ENCODE measurements around the gene ABCC5.
"Not testable (repeated sequence)": the region's sequence is repeated elsewhere in the genome, so short reads cannot be mapped to it uniquely, and the experiment has no call there.

Gene ABCC5

GRCh38 chr3:184011230-184011876 lies 6.3 kb downstream of the ABCC5 start:
- Histone ChIP-seq H3K79me2 (ENCODE audit: insufficient read depth, low read length) (peaks cover 16% of the 10 kb centered on the region), H3K4me1 (ENCODE audit: insufficient read depth, low read length) (peaks cover 23% of the 10 kb centered on the region), H3K9me3 (ENCODE audit: insufficient read depth, low read length, severe bottlenecking) (no peaks in the 10 kb centered on the region), H3K4me2 (ENCODE audit: insufficient read depth, low read length) (no peak overlapping the region), H2AFZ (ENCODE audit: low read depth, low read length) (no peak overlapping the region), H3K36me3 (ENCODE audit: insufficient read depth, low read length) (peaks cover 42% of the 10 kb centered on the region), H3K27me3 (ENCODE audit: insufficient read depth, low read length, poor library complexity) (no peaks in the 10 kb centered on the region), H3K9ac (ENCODE audit: low read depth, low read length) (no peak overlapping the region), H3K27ac (ENCODE audit: low read length) (no peak overlapping the region), H3K4me3 (ENCODE audit: low read depth in 1 of 2, low read length in 2 of 2) (no peak overlapping the region), H4K20me1 (ENCODE audit: insufficient read depth, low read length) (no peaks in the 10 kb centered on the region)
- ATAC-seq (ENCODE audit: insufficient read depth, low read depth) (no peak), DNase-seq (no peak)
- TF ChIP-seq EZH2 (IDR thresholded peaks at IDR 0.05; ENCODE audit: borderline replicate concordance, low read depth, low read length, severe bottlenecking) (no peak), CTCF (IDR thresholded peaks at IDR 0.05; ENCODE audit: borderline replicate concordance, extremely low read depth, low read length, poor library complexity, severe bottlenecking) (no peak)

- Histone ChIP-seq H2AFZ (ENCODE audit: low read depth, low read length) (no peak overlapping the region), H3K9me3 (ENCODE audit: insufficient read depth, low read length, severe bottlenecking) (no peaks in the 10 kb centered on the region), H3K79me2 (ENCODE audit: insufficient read depth, low read length) (peaks cover 5% of the 10 kb centered on the region), H3K9ac (ENCODE audit: low read depth, low read length) (no peak overlapping the region), H3K4me2 (ENCODE audit: insufficient read depth, low read length) (no peak overlapping the region), H3K36me3 (ENCODE audit: insufficient read depth, low read length) (peaks cover 52% of the 10 kb centered on the region), H3K4me3 (ENCODE audit: low read depth in 1 of 2, low read length in 2 of 2) (no peak overlapping the region), H4K20me1 (ENCODE audit: insufficient read depth, low read length) (0 out of 2 replicates have a peak, but pooled peaks cover 3% of the 10 kb centered on the region), H3K27me3 (ENCODE audit: insufficient read depth, low read length, poor library complexity) (no peaks in the 10 kb centered on the region), H3K4me1 (ENCODE audit: insufficient read depth, low read length) (peaks cover 20% of the 10 kb centered on the region), H3K27ac (ENCODE audit: low read length) (no peak overlapping the region)
- TF ChIP-seq EZH2 (IDR thresholded peaks at IDR 0.05; ENCODE audit: borderline replicate concordance, low read depth, low read length, severe bottlenecking) (no peak), CTCF (IDR thresholded peaks at IDR 0.05; ENCODE audit: borderline replicate concordance, extremely low read depth, low read length, poor library complexity, severe bottlenecking) (no peak)
- ATAC-seq (ENCODE audit: insufficient read depth, low read depth) (no peak), DNase-seq (no peak)
Measured at GRCh38 chr3:184008161-184008560, 9.5 kb downstream of the ABCC5 start.

- H3K4me3 ChIP-seq (ENCODE audit: low read depth in 1 of 2, low read length in 2 of 2); H2AFZ ChIP-seq (ENCODE audit: low read depth, low read length); ATAC-seq (ENCODE audit: insufficient read depth, low read depth); DNase-seq; H3K9me3 ChIP-seq (ENCODE audit: insufficient read depth, low read length, severe bottlenecking); H3K27ac ChIP-seq (ENCODE audit: low read length); H3K4me2 ChIP-seq (ENCODE audit: insufficient read depth, low read length); H4K20me1 ChIP-seq (ENCODE audit: insufficient read depth, low read length); H3K79me2 ChIP-seq (ENCODE audit: insufficient read depth, low read length); H3K27me3 ChIP-seq (ENCODE audit: insufficient read depth, low read length, poor library complexity); H3K9ac ChIP-seq (ENCODE audit: low read depth, low read length): not testable (repeated sequence)
- H3K4me1 ChIP-seq (ENCODE audit: insufficient read depth, low read length) = peaks cover 20% of the 10 kb centered on the region
- H3K36me3 ChIP-seq (ENCODE audit: insufficient read depth, low read length) = peaks cover 46% of the 10 kb centered on the region
Measured at GRCh38 chr3:184007143-184007813, 10.4 kb downstream of the ABCC5 start.

- no peaks in the 10 kb centered on the region for H3K9me3 ChIP-seq (ENCODE audit: insufficient read depth, low read length, severe bottlenecking)
- H4K20me1 ChIP-seq (ENCODE audit: insufficient read depth, low read length) = peaks cover 6% of the 10 kb centered on the region; the same call in 1 of the 2 replicates
- no peak overlapping the region for H3K9ac ChIP-seq (ENCODE audit: low read depth, low read length)
- no peak overlapping the region for H3K4me3 ChIP-seq (ENCODE audit: low read depth in 1 of 2, low read length in 2 of 2)
- TF ChIP-seq EZH2 (IDR thresholded peaks at IDR 0.05; ENCODE audit: borderline replicate concordance, low read depth, low read length, severe bottlenecking) = no peak
- TF ChIP-seq CTCF (IDR thresholded peaks at IDR 0.05; ENCODE audit: borderline replicate concordance, extremely low read depth, low read length, poor library complexity, severe bottlenecking) = no peak
- peaks cover 35% of the 10 kb centered on the region for H3K36me3 ChIP-seq (ENCODE audit: insufficient read depth, low read length)
- H3K27ac ChIP-seq (ENCODE audit: low read length) = no peak overlapping the region
- peak overlapping the region; percentile 25; the same call in 1 of the 2 replicates for H3K4me2 ChIP-seq (ENCODE audit: insufficient read depth, low read length)
- no peaks in the 10 kb centered on the region for H3K27me3 ChIP-seq (ENCODE audit: insufficient read depth, low read length, poor library complexity)
- DNase-seq = peak; percentile 78
- H2AFZ ChIP-seq (ENCODE audit: low read depth, low read length) = no peak overlapping the region
- peak; percentile 98 for ATAC-seq (ENCODE audit: insufficient read depth, low read depth)
- H3K79me2 ChIP-seq (ENCODE audit: insufficient read depth, low read length) = peaks cover 17% of the 10 kb centered on the region
- H3K4me1 ChIP-seq (ENCODE audit: insufficient read depth, low read length) = peaks cover 20% of the 10 kb centered on the region
Measured at GRCh38 chr3:184005941-184006507, 11.7 kb downstream of the ABCC5 start.

All from DND-41 (cell line).